Calu3 (cell line): Measurements from ENCODE around the gene PARN. TPM values are rescaled to one million over a fixed set of nuclear protein-coding genes. Genes with fewer than 3 reads are reported as not detected.

Experiments used
- BruUV-seq: library from RNA; stranded (reverse); fragments of 400-500 nt; replicated peaks from 2 replicates; lab custom pipeline; 2021; lab: Mats Ljungman, UMichigan
- CTCF ChIA-PET: fragments of 300-600 bp; sonication (Branson Sonifier 250); formaldehyde crosslinking; loops from one replicate; lab custom pipeline; 2022; ENCODE audit warnings: antibody characterized with exemption; lab: Charles Lee
- DNase-seq: peaks from one replicate; pipeline ENCODE4 v3.0.0; 2022
- H3K27ac Mint-ChIP-seq: one replicate; pipeline ENCODE4 v1.8.0; 2022; ENCODE audit warnings: mixed read lengths; ENCODE audit not compliant: unreplicated experiment
- H3K27me3 Mint-ChIP-seq: one replicate; pipeline ENCODE4 v1.8.0; 2022; ENCODE audit warnings: mixed read lengths; ENCODE audit not compliant: unreplicated experiment
- H3K36me3 Mint-ChIP-seq: one replicate; pipeline ENCODE4 v1.8.0; 2022; ENCODE audit warnings: mild to moderate bottlenecking, moderate library complexity, mixed read lengths; ENCODE audit not compliant: insufficient read depth, unreplicated experiment
- H3K4me1 Mint-ChIP-seq: one replicate; pipeline ENCODE4 v1.8.0; 2022; ENCODE audit warnings: mild to moderate bottlenecking, low read depth, mixed read lengths; ENCODE audit not compliant: unreplicated experiment
- H3K4me3 Mint-ChIP-seq: one replicate; pipeline ENCODE4 v1.8.0; 2022; ENCODE audit warnings: mild to moderate bottlenecking, low read depth, moderate library complexity, mixed read lengths; ENCODE audit not compliant: unreplicated experiment
- H3K9me3 Mint-ChIP-seq: one replicate; pipeline ENCODE4 v1.8.0; 2022; ENCODE audit warnings: low read depth, mixed read lengths; ENCODE audit not compliant: unreplicated experiment
- intact Hi-C: fragments of 100-400 bp; cut with micrococcal nuclease; formaldehyde crosslinking; loops from one replicate; pipeline ENCODE4 v1.10.0; 2022; ENCODE audit not compliant: unreplicated experiment
- total RNA-seq: library from RNA; stranded (reverse); gene quantifications from 2 replicates; pipeline ENCODE4 v1.2.3, GENCODE V29; 2022
- TF ChIP-seq, protein P1 (sequence below): fragments of 200-600 bp; IDR thresholded peaks from one replicate; pipeline ENCODE4 v1.8.0; 2022; ENCODE audit warnings: antibody characterized with exemption; ENCODE audit not compliant: unreplicated experiment

Gene PARN
- total RNA-seq, 1 experiment from 2014 or later, result 59.1 TPM

DNA sequence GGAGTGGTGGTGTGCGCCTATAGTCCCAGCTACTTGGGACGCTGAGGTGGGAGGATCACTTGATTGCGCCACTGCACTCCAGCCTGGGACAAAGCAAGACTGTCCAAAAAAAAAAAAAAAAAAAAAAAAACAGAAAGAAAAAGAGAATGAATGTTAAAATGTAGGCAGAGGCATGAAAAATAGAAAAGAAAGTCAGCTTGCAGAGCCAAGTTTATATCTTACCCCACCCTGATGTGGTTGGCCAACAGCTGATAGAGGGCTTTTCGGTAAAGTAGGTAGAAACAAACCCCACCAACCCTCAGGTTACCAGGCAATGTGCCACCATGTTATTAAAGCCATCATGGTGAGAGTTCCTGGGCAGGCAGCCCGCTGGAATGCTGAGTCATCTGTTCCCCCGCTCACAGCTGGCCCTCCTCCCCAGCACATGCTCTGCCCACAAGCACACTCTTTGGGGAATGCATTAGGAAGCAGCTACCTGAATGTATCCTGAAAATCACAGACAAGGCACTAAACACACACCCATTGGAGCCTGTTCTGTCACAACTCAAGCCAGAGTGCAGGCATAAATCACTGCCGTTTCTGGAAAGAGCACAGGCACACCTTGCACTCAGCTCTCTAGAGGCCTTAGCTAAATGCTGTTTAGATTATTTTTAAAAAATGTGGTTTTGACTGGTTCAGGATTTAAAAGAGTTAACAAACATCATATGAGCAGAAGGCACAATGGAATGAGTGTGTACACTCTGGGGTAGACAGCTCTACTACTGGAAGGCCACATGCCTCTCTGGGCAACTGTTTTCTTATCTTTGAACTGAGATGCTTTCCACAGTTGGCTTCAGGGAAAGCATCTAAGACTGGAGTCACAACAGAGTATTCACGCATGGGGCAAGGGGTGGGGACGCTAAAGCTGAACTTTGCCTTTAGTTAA is 128.5 kb downstream of the PARN start:
- H3K9me3 Mint-ChIP-seq, result no peaks in the 10 kb centered on the region
- H3K27me3 Mint-ChIP-seq, result no peaks in the 10 kb centered on the region
- peaks cover 42% of the 10 kb centered on the region for H3K4me1 Mint-ChIP-seq
- H3K27ac Mint-ChIP-seq, result peak overlapping the region; percentile 27
- TF ChIP-seq, protein P1, sequence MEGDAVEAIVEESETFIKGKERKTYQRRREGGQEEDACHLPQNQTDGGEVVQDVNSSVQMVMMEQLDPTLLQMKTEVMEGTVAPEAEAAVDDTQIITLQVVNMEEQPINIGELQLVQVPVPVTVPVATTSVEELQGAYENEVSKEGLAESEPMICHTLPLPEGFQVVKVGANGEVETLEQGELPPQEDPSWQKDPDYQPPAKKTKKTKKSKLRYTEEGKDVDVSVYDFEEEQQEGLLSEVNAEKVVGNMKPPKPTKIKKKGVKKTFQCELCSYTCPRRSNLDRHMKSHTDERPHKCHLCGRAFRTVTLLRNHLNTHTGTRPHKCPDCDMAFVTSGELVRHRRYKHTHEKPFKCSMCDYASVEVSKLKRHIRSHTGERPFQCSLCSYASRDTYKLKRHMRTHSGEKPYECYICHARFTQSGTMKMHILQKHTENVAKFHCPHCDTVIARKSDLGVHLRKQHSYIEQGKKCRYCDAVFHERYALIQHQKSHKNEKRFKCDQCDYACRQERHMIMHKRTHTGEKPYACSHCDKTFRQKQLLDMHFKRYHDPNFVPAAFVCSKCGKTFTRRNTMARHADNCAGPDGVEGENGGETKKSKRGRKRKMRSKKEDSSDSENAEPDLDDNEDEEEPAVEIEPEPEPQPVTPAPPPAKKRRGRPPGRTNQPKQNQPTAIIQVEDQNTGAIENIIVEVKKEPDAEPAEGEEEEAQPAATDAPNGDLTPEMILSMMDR, result no peak
- peak; percentile 67 for DNase-seq
- no peaks in the 10 kb centered on the region for H3K36me3 Mint-ChIP-seq
- CTCF ChIA-PET, result interaction anchor here (1.9 kb wide), 1 partner anchor 15 kb away, joined by 5 read pairs; no protein-coding TSS in a partner anchor
- BruUV-seq, result no TSS peak
- intact Hi-C loops, result no loop called here
- H3K4me3 Mint-ChIP-seq, result no peak overlapping the region

DNA sequence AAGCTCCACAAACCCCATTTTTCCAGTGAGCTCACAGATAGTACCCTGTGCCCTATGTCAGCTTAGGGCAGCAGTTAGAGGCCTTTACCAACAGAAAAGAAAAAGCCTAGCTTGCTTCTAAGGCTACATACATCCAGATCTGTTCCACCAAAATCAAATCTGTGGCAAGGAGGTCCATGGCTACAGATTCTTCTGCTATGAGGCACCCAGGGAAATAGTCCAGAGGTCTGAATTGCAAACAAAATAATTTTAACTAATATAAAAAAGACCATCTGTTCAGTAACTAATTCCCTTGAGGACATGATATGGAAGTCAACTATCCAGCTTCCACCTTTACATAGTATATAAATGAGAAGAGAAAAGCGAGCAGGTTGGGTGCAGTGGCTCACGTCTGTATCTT is 129.3 kb downstream of the PARN start:
- H3K27me3 Mint-ChIP-seq, result no peaks in the 10 kb centered on the region
- no peak for DNase-seq
- H3K4me3 Mint-ChIP-seq, result no peak overlapping the region
- BruUV-seq, result no TSS peak
- H3K4me1 Mint-ChIP-seq, result peaks cover 37% of the 10 kb centered on the region
- CTCF ChIA-PET, result interaction anchor here (1.9 kb wide), 1 partner anchor 14 kb away, joined by 5 read pairs; no protein-coding TSS in a partner anchor
- TF ChIP-seq, protein P1, result no peak
- H3K9me3 Mint-ChIP-seq, result no peaks in the 10 kb centered on the region
- H3K36me3 Mint-ChIP-seq, result no peaks in the 10 kb centered on the region
- intact Hi-C loops, result no loop called here
- no peak overlapping the region for H3K27ac Mint-ChIP-seq

DNA sequence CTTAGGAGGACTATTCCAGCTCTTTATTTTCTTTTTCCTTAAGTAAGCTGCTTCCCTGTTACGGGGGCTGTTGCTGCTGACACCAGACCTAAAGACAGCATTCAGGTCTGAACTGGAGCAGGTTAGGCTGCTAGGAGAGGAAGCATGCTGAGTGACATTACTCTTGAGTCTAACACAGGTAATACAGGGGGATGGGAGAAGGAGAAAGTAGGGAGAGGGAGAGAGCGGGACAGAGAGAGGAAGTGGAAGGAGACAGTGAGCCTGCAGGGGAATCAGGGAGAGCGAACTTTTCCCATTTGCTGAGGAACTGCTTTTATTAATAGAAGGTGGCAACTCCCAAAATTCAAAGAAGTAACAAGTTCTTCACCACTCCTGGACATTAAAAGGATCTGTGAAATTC is 130.9 kb downstream of the PARN start:
- no peak overlapping the region for H3K4me3 Mint-ChIP-seq
- H3K4me1 Mint-ChIP-seq, result peaks cover 44% of the 10 kb centered on the region
- intact Hi-C loops, result no loop called here
- no peak for DNase-seq
- no TSS peak for BruUV-seq
- H3K27ac Mint-ChIP-seq, result no peak overlapping the region
- CTCF ChIA-PET, result no interaction called here
- TF ChIP-seq, protein P1, result no peak
- no peaks in the 10 kb centered on the region for H3K36me3 Mint-ChIP-seq
- no peaks in the 10 kb centered on the region for H3K27me3 Mint-ChIP-seq
- no peaks in the 10 kb centered on the region for H3K9me3 Mint-ChIP-seq

DNA sequence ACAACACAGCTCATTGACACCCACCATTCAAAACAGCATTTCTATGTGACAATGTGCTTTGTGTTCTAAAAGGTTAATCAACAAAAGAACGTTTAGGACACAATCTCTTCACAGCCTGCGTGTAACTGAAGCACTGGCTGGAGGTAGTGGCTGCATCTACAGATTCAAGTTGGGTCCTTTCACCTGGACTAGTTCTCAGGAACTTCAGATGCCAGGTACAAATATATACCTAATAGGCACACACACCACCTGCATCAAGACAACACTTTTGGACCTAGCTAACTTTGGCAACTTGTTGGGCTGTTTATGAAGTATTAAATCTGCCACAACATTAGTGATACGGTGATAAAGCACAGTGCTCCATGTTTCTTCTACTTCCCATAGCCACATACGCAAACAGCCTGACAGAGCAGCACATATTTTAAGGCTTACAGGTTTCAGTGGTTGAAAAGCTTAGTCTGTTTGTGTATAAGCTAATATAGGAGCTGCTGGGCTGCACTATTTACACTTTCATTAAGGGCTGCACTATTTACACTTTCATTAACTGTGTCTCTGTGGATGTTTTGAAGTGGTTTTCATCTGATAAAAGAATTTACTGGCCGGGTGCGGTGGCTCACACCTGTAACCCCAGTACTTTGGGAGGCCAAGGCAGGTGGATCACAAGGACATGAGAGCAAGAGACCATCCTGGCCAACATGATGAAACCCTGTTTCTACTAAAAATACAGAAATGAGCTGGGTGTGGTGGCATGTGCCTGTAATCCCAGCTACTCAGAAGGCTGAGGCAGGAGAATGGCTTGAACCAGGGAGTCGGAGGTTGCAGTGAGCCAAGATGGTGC is 132.6 kb downstream of the PARN start:
- Mint-ChIP-seq H3K36me3 (no peaks in the 10 kb centered on the region), H3K27ac (no peak overlapping the region), H3K27me3 (no peaks in the 10 kb centered on the region), H3K4me1 (peaks cover 42% of the 10 kb centered on the region), H3K9me3 (no peaks in the 10 kb centered on the region), H3K4me3 (no peak overlapping the region)
- intact Hi-C loops, result no loop called here
- no peak for DNase-seq
- BruUV-seq, result no TSS peak
- CTCF ChIA-PET, result interaction anchor here (0.5 to 1.5 kb wide), 6 partner anchors 9 to 338 kb away, joined by 3 to 8 read pairs (median 4); no protein-coding TSS in a partner anchor
- TF ChIP-seq, protein P1, result no peak
